Naive B cell (primary cell): ENCODE measurements around the gene NFASC. TPM values are rescaled to one million over a fixed set of nuclear protein-coding genes. Genes with fewer than 3 reads are reported as not detected.

Experiments used
- ATAC-seq, 2 donors: fragments of 150-1000 bp; cut with Tn5 transposase; 2 replicates each; pipeline ENCODE4 v1.10.0; 2021; ENCODE audit warnings: low read depth in 2 of 2, mild to moderate bottlenecking in 2 of 2, moderate library complexity in 2 of 2
- DNase-seq: peaks from one replicate; pipeline ENCODE4 v3.0.0; 2022
- H3K27ac Mint-ChIP-seq, 6 donors: one replicate each; pipeline ENCODE4 v1.8.0; 2020 to 2022; ENCODE audit warnings: mild to moderate bottlenecking in 6 of 6, mixed read lengths in 6 of 6, moderate library complexity in 5 of 6, inconsistent platforms in 2 of 6
- H3K27me3 Mint-ChIP-seq, 3 donors: one replicate each; pipeline ENCODE4 v1.8.0; 2021 to 2022; ENCODE audit warnings: mixed read lengths in 3 of 3, mild to moderate bottlenecking in 1 of 3
- H3K36me3 Mint-ChIP-seq, 2 donors: one replicate each; pipeline ENCODE4 v1.8.0; 2020 to 2022; ENCODE audit warnings: mixed read lengths in 2 of 2, inconsistent platforms in 1 of 2, mild to moderate bottlenecking in 1 of 2
- H3K4me1 Mint-ChIP-seq, 3 donors: one replicate each; pipeline ENCODE4 v1.8.0; 2020 to 2022; ENCODE audit warnings: mixed read lengths in 3 of 3, inconsistent platforms in 1 of 3, mild to moderate bottlenecking in 1 of 3, moderate library complexity in 1 of 3
- H3K4me3 Mint-ChIP-seq, 8 donors: one replicate each; pipeline ENCODE4 v1.8.0; 2020 to 2022; ENCODE audit warnings: mild to moderate bottlenecking in 8 of 8, mixed read lengths in 8 of 8, moderate library complexity in 8 of 8, inconsistent platforms in 2 of 8
- H3K9me3 Mint-ChIP-seq, 7 donors: one replicate each; pipeline ENCODE4 v1.8.0; 2020 to 2022; ENCODE audit warnings: mixed read lengths in 7 of 7, mild to moderate bottlenecking in 5 of 7, inconsistent platforms in 2 of 7, moderate library complexity in 1 of 7
- polyA plus RNA-seq, 6 donors: library from polyadenylated mRNA; unstranded; fragments of 300-500 nt; fragmentation: Illumina TruSeq; gene quantifications; one replicate each; pipeline ENCODE4 v1.2.3, GENCODE V29; 2021; ENCODE audit warnings: low read depth in 6 of 6

NFASC gene
- under 1 TPM in 1 of 6 donors, not detected in 5; 0.04 TPM for polyA plus RNA-seq

GRCh38 chr1:204870160-204870912 is at the start of gene NFASC:
NFASC (plus strand) TSS chr1:204870862; CDS start chr1:204944316, 73,454 bp downstream.
- Mint-ChIP-seq H3K4me1 (no peaks in the 10 kb centered on the region), H3K4me3 (peak within 1 kb of the TSS in 1 of 8 donors; percentile 33), H3K36me3 (no peaks in the 10 kb centered on the region), H3K9me3 (no peaks in the 10 kb centered on the region), H3K27me3 (peaks cover 14 to 73% (median 52%) of the 10 kb centered on the region in 3 donors), H3K27ac (no peak within 1 kb of the TSS)
- no peak for DNase-seq
- no peak for ATAC-seq

GRCh38 chr1:204821476-204821875 is 49.2 kb upstream of the NFASC start:
- H3K4me3 Mint-ChIP-seq: no peak overlapping the region
- no peaks in the 10 kb centered on the region for H3K4me1 Mint-ChIP-seq
- DNase-seq: no peak
- H3K9me3 Mint-ChIP-seq: no peaks in the 10 kb centered on the region
- H3K36me3 Mint-ChIP-seq: no peaks in the 10 kb centered on the region
- no peak for ATAC-seq
- H3K27me3 Mint-ChIP-seq: peaks cover 39 to 51% (median 46%) of the 10 kb centered on the region in 3 donors
- H3K27ac Mint-ChIP-seq: no peak overlapping the region

- H3K36me3 Mint-ChIP-seq: no peaks in the 10 kb centered on the region
- no peak overlapping the region for H3K4me3 Mint-ChIP-seq
- no peaks in the 10 kb centered on the region for H3K4me1 Mint-ChIP-seq
- DNase-seq (no peak), ATAC-seq (no peak)
- H3K9me3 Mint-ChIP-seq: no peaks in the 10 kb centered on the region
- no peak overlapping the region for H3K27ac Mint-ChIP-seq
- H3K27me3 Mint-ChIP-seq: peaks cover 42 to 54% (median 48%) of the 10 kb centered on the region in 3 donors
Measured at GRCh38 chr1:204821924-204822323, 48.7 kb upstream of the NFASC start.

- Mint-ChIP-seq H3K36me3 (peaks cover 0 to 10% of the 10 kb centered on the region in 2 donors), H3K27me3 (peaks cover 59 to 75% (median 64%) of the 10 kb centered on the region in 3 donors), H3K27ac (no peak overlapping the region), H3K9me3 (peaks cover 0 to 3% (median 0%) of the 10 kb centered on the region in 7 donors), H3K4me3 (no peak overlapping the region), H3K4me1 (peaks cover 7 to 10% (median 9%) of the 10 kb centered on the region in 3 donors)
- no peak for DNase-seq
- peak in 1 of 2 donors; percentile 28 for ATAC-seq
Measured at GRCh38 chr1:204826970-204827369, 43.7 kb upstream of the NFASC start.

GRCh38 chr1:204828352-204828850 is 42.3 kb upstream of the NFASC start:
- peaks cover 0 to 3% (median 0%) of the 10 kb centered on the region in 7 donors for H3K9me3 Mint-ChIP-seq
- peaks cover 60 to 79% (median 72%) of the 10 kb centered on the region in 3 donors for H3K27me3 Mint-ChIP-seq

GRCh38 chr1:204829133-204829825 is 41.4 kb upstream of the NFASC start:
- ATAC-seq (no peak), DNase-seq (no peak)
- peak overlapping the region in 4 of 8 donors; percentile 18 to 71 (median 58) for H3K4me3 Mint-ChIP-seq
- H3K27ac Mint-ChIP-seq: no peak overlapping the region
- H3K4me1 Mint-ChIP-seq: peaks cover 7 to 10% (median 9%) of the 10 kb centered on the region in 3 donors
- peaks cover 61 to 76% (median 74%) of the 10 kb centered on the region in 3 donors for H3K27me3 Mint-ChIP-seq
- H3K36me3 Mint-ChIP-seq: peaks cover 0 to 10% of the 10 kb centered on the region in 2 donors
- H3K9me3 Mint-ChIP-seq: peaks cover 0 to 3% (median 0%) of the 10 kb centered on the region in 7 donors

More at GRCh38 chr1:204828352-204828850, 42.3 kb upstream of the NFASC start:
- H3K4me3 Mint-ChIP-seq: peak overlapping the region in 5 of 8 donors; percentile 49 to 68 (median 65)
- DNase-seq (peak; percentile 22), ATAC-seq (peak; percentile 52 to 69)
- H3K27ac Mint-ChIP-seq: no peak overlapping the region
- H3K36me3 Mint-ChIP-seq: peaks cover 0 to 10% of the 10 kb centered on the region in 2 donors
- peaks cover 7 to 10% (median 9%) of the 10 kb centered on the region in 3 donors for H3K4me1 Mint-ChIP-seq

- Mint-ChIP-seq H3K27me3 (peaks cover 64 to 76% (median 74%) of the 10 kb centered on the region in 3 donors), H3K4me3 (no peak overlapping the region), H3K27ac (no peak overlapping the region), H3K9me3 (peaks cover 0 to 3% (median 0%) of the 10 kb centered on the region in 7 donors), H3K4me1 (peaks cover 7 to 10% (median 9%) of the 10 kb centered on the region in 3 donors), H3K36me3 (peaks cover 0 to 10% of the 10 kb centered on the region in 2 donors)
- ATAC-seq: no peak
- no peak for DNase-seq
Measured at GRCh38 chr1:204830747-204831146, 39.9 kb upstream of the NFASC start.

GRCh38 chr1:204831186-204831585 is 39.5 kb upstream of the NFASC start:
- Mint-ChIP-seq H3K9me3 (peaks cover 0 to 3% (median 0%) of the 10 kb centered on the region in 7 donors), H3K4me3 (no peak overlapping the region), H3K27me3 (peaks cover 64 to 78% (median 77%) of the 10 kb centered on the region in 3 donors), H3K27ac (peak overlapping the region in 1 of 6 donors; percentile 61), H3K4me1 (peaks cover 7 to 10% (median 9%) of the 10 kb centered on the region in 3 donors), H3K36me3 (peaks cover 0 to 10% of the 10 kb centered on the region in 2 donors)
- no peak for DNase-seq
- no peak for ATAC-seq

- DNase-seq (no peak), ATAC-seq (no peak)
- no peak overlapping the region for H3K27ac Mint-ChIP-seq
- no peak overlapping the region for H3K4me3 Mint-ChIP-seq
- peaks cover 1 to 5% (median 4%) of the 10 kb centered on the region in 3 donors for H3K4me1 Mint-ChIP-seq
- peaks cover 0 to 8% (median 0%) of the 10 kb centered on the region in 7 donors for H3K9me3 Mint-ChIP-seq
- H3K27me3 Mint-ChIP-seq: peaks cover 49 to 86% (median 79%) of the 10 kb centered on the region in 3 donors
- peaks cover 0 to 20% of the 10 kb centered on the region in 2 donors for H3K36me3 Mint-ChIP-seq
Measured at GRCh38 chr1:204834336-204834735, 36.3 kb upstream of the NFASC start.

GRCh38 chr1:204834752-204835151 is 35.9 kb upstream of the NFASC start:
- ATAC-seq: no peak
- no peak overlapping the region for H3K27ac Mint-ChIP-seq
- peaks cover 0 to 19% of the 10 kb centered on the region in 2 donors for H3K36me3 Mint-ChIP-seq
- H3K9me3 Mint-ChIP-seq: peaks cover 0 to 8% (median 0%) of the 10 kb centered on the region in 7 donors
- no peak overlapping the region for H3K4me3 Mint-ChIP-seq
- DNase-seq: no peak
- peaks cover 49 to 83% (median 79%) of the 10 kb centered on the region in 3 donors for H3K27me3 Mint-ChIP-seq
- H3K4me1 Mint-ChIP-seq: peaks cover 0 to 2% (median under 1%) of the 10 kb centered on the region in 3 donors

- Mint-ChIP-seq H3K9me3 (peaks cover 0 to 8% (median 0%) of the 10 kb centered on the region in 7 donors), H3K4me1 (peaks cover 0 to 4% (median 0%) of the 10 kb centered on the region in 3 donors), H3K36me3 (peaks cover 0 to 9% of the 10 kb centered on the region in 2 donors), H3K27ac (no peak overlapping the region), H3K27me3 (peaks cover 42 to 73% (median 73%) of the 10 kb centered on the region in 3 donors), H3K4me3 (no peak overlapping the region)
- DNase-seq (no peak), ATAC-seq (no peak)
Measured at GRCh38 chr1:204835737-204836136, 34.9 kb upstream of the NFASC start.

GRCh38 chr1:204836856-204837255 is 33.8 kb upstream of the NFASC start:
- DNase-seq (no peak), ATAC-seq (no peak)
- Mint-ChIP-seq H3K27ac (no peak overlapping the region), H3K36me3 (peaks cover 0 to 9% of the 10 kb centered on the region in 2 donors), H3K4me1 (peaks cover 7 to 15% (median 8%) of the 10 kb centered on the region in 3 donors), H3K4me3 (no peak overlapping the region), H3K27me3 (peaks cover 33 to 62% (median 62%) of the 10 kb centered on the region in 3 donors), H3K9me3 (peaks cover 0 to 8% (median 0%) of the 10 kb centered on the region in 7 donors)
